ENCODE data around the gene TBC1D5. TPM values are rescaled to one million over a fixed set of nuclear protein-coding genes. Genes with fewer than 3 reads are reported as not detected.

The TBC1D5 gene
- total RNA-seq, 2 donors from 2014 or later: 68.8 to 77.7 TPM

DNA sequence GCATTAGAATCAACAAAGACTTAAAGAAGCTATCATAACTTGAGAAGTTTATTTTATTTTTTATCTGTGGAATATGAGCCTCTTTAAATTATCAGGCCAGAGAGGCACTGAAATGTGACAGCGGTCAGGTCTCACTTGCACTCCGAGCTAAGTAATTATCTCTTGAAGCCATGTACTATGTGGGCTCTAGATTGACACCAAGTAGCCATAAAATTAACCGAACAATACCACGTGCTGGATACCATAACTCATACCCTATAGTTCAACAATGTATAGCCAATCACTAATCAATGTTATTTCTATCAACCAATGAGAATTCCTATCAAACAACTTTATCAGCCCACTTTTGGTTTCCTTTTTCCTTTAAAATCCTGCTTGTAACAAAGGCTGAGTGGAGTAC, 299.3 kb downstream of the TBC1D5 start:
- no peak overlapping the region for H3K9ac ChIP-seq (ENCODE audit: extremely low read depth, low read length, poor library complexity, severe bottlenecking)
- Mint-ChIP-seq H3K4me3 (no peak overlapping the region), H3K9me3 (peaks cover 6% of the 10 kb centered on the region), H3K4me1 (peaks cover 7% of the 10 kb centered on the region), H3K36me3 (ENCODE audit: low read depth) (peaks cover 11% of the 10 kb centered on the region), H3K27me3 (ENCODE audit: insufficient read depth) (no peaks in the 10 kb centered on the region), H3K27ac (no peak overlapping the region)
- H3K36me3 ChIP-seq (ENCODE audit: control insufficient read depth, insufficient read depth, low read length): no peaks in the 10 kb centered on the region
- 98 to 100% methylated on average over 2 to 4 of the region's 4 CpGs for WGBS, 2 experiments (ENCODE audit: insufficient coverage in 1 of 2, insufficient read length in 1 of 2)
- H3K4me1 ChIP-seq (ENCODE audit: control insufficient read depth, insufficient read depth, low read length): no peaks in the 10 kb centered on the region
- H3K27ac ChIP-seq (ENCODE audit: low read depth, low read length): no peak overlapping the region
- H3K27me3 ChIP-seq (ENCODE audit: control insufficient read depth, insufficient read depth, low read length, poor library complexity, severe bottlenecking): no peaks in the 10 kb centered on the region
- H3K4me3 ChIP-seq (ENCODE audit: low read length): no peak overlapping the region
- peaks cover 12% of the 10 kb centered on the region for H3K9me3 ChIP-seq (ENCODE audit: control insufficient read depth, low read length)
- TF ChIP-seq, protein P1, sequence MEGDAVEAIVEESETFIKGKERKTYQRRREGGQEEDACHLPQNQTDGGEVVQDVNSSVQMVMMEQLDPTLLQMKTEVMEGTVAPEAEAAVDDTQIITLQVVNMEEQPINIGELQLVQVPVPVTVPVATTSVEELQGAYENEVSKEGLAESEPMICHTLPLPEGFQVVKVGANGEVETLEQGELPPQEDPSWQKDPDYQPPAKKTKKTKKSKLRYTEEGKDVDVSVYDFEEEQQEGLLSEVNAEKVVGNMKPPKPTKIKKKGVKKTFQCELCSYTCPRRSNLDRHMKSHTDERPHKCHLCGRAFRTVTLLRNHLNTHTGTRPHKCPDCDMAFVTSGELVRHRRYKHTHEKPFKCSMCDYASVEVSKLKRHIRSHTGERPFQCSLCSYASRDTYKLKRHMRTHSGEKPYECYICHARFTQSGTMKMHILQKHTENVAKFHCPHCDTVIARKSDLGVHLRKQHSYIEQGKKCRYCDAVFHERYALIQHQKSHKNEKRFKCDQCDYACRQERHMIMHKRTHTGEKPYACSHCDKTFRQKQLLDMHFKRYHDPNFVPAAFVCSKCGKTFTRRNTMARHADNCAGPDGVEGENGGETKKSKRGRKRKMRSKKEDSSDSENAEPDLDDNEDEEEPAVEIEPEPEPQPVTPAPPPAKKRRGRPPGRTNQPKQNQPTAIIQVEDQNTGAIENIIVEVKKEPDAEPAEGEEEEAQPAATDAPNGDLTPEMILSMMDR (conservative IDR thresholded peaks at IDR 0.05): no peak
- no peak for DNase-seq

DNA sequence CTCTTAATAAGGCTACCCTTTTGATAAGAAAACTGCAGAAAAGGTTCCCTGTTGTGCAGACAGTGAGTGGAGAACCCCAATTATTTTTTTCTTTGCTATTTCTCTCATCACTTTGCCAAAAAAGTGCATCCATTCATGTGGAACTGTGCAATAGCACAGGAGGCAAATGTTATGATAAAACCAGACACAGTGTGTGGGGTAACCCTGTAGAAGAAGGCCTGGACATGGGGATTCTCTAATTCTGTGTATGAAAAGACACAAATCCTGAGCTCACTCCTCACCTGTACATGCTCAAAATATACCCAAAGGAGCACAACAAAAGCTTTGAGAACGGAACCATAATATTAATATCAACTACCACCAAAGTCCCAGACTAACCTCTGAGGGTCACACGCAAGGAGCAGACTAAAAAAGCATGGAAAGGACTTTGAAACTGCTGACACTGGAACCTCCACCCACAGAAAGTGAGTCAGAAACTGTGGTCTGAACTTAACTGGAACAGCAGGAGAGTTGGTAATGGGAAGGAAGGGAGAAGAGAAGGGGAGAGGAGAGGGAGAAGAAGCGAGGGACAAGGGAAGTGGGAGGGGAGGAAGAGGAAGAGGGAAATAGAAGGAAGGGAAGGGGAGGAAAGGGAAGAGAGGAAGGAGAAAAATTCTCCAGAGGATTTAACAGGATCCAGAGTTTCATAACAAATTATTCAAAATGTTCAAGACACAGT, 299.9 kb downstream of the TBC1D5 start:
- WGBS, 2 experiments (ENCODE audit: insufficient coverage in 1 of 2, insufficient read length in 1 of 2): 83 to 92% methylated on average over 1 to 3 of the region's 3 CpGs

DNA sequence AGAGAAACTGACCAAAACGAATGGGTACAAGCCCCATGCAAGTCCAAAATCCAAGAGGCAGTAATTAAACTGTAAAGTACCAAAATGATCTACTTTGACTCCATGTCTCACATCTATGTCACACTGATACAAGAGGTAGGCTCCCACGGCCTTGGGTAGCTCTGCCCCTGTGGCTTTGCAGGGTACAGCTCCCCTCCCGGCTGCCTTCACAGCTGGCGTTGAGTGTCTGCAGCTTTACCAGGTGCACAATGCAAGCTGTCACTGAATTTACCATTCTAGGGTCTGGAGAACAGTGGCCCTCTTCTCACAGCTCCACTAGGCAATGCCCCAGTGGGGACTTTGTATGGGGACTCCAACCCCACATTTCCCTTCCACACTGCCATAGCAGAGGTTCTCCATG, 308.6 kb downstream of the TBC1D5 start:
- no peak for DNase-seq
- no peak overlapping the region for H3K27ac ChIP-seq (ENCODE audit: low read depth, low read length)
- H3K9me3 Mint-ChIP-seq: peaks cover 16% of the 10 kb centered on the region
- H3K4me1 Mint-ChIP-seq: peaks cover 7% of the 10 kb centered on the region
- H3K4me3 ChIP-seq (ENCODE audit: low read length): no peak overlapping the region
- no peaks in the 10 kb centered on the region for H3K27me3 Mint-ChIP-seq (ENCODE audit: insufficient read depth)
- no peak overlapping the region for H3K9ac ChIP-seq (ENCODE audit: extremely low read depth, low read length, poor library complexity, severe bottlenecking)
- peaks cover 16% of the 10 kb centered on the region for H3K9me3 ChIP-seq (ENCODE audit: control insufficient read depth, low read length)
- no peaks in the 10 kb centered on the region for H3K4me1 ChIP-seq (ENCODE audit: control insufficient read depth, insufficient read depth, low read length)
- no peaks in the 10 kb centered on the region for H3K27me3 ChIP-seq (ENCODE audit: control insufficient read depth, insufficient read depth, low read length, poor library complexity, severe bottlenecking)
- peaks cover 3% of the 10 kb centered on the region for H3K36me3 ChIP-seq (ENCODE audit: control insufficient read depth, insufficient read depth, low read length)
- TF ChIP-seq, protein P1 (conservative IDR thresholded peaks at IDR 0.05): no peak
- H3K27ac Mint-ChIP-seq: no peak overlapping the region
- H3K36me3 Mint-ChIP-seq (ENCODE audit: low read depth): peaks cover 28% of the 10 kb centered on the region
- 93 to 96% methylated on average over 3 to 4 of the region's 4 CpGs for WGBS, 2 experiments (ENCODE audit: insufficient coverage in 1 of 2, insufficient read length in 1 of 2)
- H3K4me3 Mint-ChIP-seq: no peak overlapping the region

More for the DNA sequence above, 299.9 kb downstream of the TBC1D5 start:
- Mint-ChIP-seq H3K9me3 (peaks cover 6% of the 10 kb centered on the region), H3K4me1 (peaks cover 7% of the 10 kb centered on the region), H3K36me3 (ENCODE audit: low read depth) (peaks cover 13% of the 10 kb centered on the region), H3K4me3 (no peak overlapping the region), H3K27ac (no peak overlapping the region), H3K27me3 (ENCODE audit: insufficient read depth) (no peaks in the 10 kb centered on the region)
- DNase-seq: no peak
- H3K4me3 ChIP-seq (ENCODE audit: low read length): no peak overlapping the region
- no peaks in the 10 kb centered on the region for H3K36me3 ChIP-seq (ENCODE audit: control insufficient read depth, insufficient read depth, low read length)
- H3K4me1 ChIP-seq (ENCODE audit: control insufficient read depth, insufficient read depth, low read length): no peaks in the 10 kb centered on the region
- peaks cover 12% of the 10 kb centered on the region for H3K9me3 ChIP-seq (ENCODE audit: control insufficient read depth, low read length)
- TF ChIP-seq, protein P1 (conservative IDR thresholded peaks at IDR 0.05): no peak
- H3K27ac ChIP-seq (ENCODE audit: low read depth, low read length): no peak overlapping the region
- no peaks in the 10 kb centered on the region for H3K27me3 ChIP-seq (ENCODE audit: control insufficient read depth, insufficient read depth, low read length, poor library complexity, severe bottlenecking)
- no peak overlapping the region for H3K9ac ChIP-seq (ENCODE audit: extremely low read depth, low read length, poor library complexity, severe bottlenecking)
